KMS-11 (cell line): ENCODE data around the gene CNOT3.

Experiments used
- H2AFZ ChIP-seq: fragments of 200-600 bp; sonication (generic); 2 replicates; pipeline ENCODE4 v1.6.1; 2016; ENCODE audit warnings: antibody characterized with exemption, mixed run types, low read depth
- H3K27ac ChIP-seq: fragments of 200-600 bp; sonication (generic); 2 replicates; pipeline ENCODE4 v1.6.1; 2016; ENCODE audit warnings: mild to moderate bottlenecking, mixed run types
- H3K27me3 ChIP-seq: fragments of 200-600 bp; sonication (generic); 2 replicates; pipeline ENCODE4 v1.6.1; 2017; ENCODE audit warnings: mild to moderate bottlenecking, low read depth, mixed run types, moderate library complexity; ENCODE audit not compliant: insufficient read depth
- H3K36me3 ChIP-seq: fragments of 200-600 bp; sonication (generic); 2 replicates; pipeline ENCODE4 v1.6.1; 2017; ENCODE audit warnings: mild to moderate bottlenecking, mixed run types; ENCODE audit not compliant: insufficient read depth
- H3K4me1 ChIP-seq: fragments of 200-600 bp; sonication (generic); 2 replicates; pipeline ENCODE4 v1.6.1; 2016; ENCODE audit warnings: mild to moderate bottlenecking, low read depth, mixed run types; ENCODE audit not compliant: poor library complexity, severe bottlenecking
- H3K4me2 ChIP-seq: fragments of 200-600 bp; sonication (generic); 2 replicates; pipeline ENCODE4 v1.7.0; 2016; ENCODE audit warnings: mild to moderate bottlenecking, mixed run types
- H3K4me3 ChIP-seq: fragments of 200-600 bp; sonication (generic); IDR thresholded peaks from 2 replicates; pipeline ENCODE4 v1.6.1; 2017; ENCODE audit warnings: low read depth, low read length, mixed read lengths; ENCODE audit not compliant: insufficient read depth
- H3K79me2 ChIP-seq: fragments of 200-600 bp; sonication (generic); 2 replicates; pipeline ENCODE4 v1.6.1; 2016; ENCODE audit warnings: low read depth, mixed run types; ENCODE audit not compliant: insufficient read depth
- H3K9ac ChIP-seq: fragments of 200-600 bp; sonication (generic); 2 replicates; pipeline ENCODE4 v1.6.1; 2016; ENCODE audit warnings: mild to moderate bottlenecking, mixed run types
- H4K20me1 ChIP-seq: fragments of 200-600 bp; sonication (generic); 2 replicates; pipeline ENCODE4 v1.6.1; 2016; ENCODE audit warnings: mild to moderate bottlenecking, mixed run types; ENCODE audit not compliant: insufficient read depth
- TF ChIP-seq, protein P1 (sequence below): fragments of 200-600 bp; sonication (generic); conservative IDR thresholded peaks from 2 replicates; pipeline ENCODE4 v1.6.1; 2017; ENCODE audit warnings: low read depth, mild to moderate bottlenecking, antibody characterized with exemption, low read length, moderate library complexity, mixed read lengths

The CNOT3 gene

DNA sequence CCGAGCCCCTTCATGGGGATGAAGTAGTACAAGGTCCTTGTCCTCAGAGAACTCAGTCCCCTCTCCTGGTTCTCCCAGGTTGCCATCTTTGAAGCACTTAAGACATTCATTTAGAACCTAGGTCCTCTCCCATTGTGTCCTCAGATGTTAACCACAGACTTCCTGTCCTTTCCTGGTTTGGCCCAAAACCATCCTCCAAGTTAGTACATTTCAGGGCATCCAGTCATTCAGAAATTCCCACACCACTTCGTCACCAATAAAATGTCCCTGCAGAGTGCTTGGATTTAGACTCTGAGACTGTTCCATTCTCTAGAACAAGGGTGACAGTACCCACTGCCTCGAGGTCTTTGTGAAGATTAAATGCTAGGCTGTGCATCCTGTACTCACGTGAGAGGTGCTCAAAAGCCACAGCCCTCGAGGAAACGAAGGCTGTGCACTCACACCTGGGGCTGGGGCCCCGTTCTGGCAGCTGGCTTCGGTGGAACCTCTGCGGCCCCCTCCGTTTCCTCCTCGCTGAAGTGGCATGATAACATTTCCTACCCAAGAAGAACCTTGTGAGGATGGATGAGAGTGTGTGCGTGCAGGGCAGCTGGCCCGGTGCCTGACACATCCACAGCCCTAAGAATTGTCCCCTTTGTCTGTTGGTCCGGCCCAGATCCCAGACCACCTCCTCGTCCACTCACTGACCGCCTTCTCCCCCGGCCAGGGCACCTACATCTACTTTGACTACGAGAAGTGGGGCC lies 17.2 kb downstream of the CNOT3 start:
- H3K9ac ChIP-seq, result no peak overlapping the region
- TF ChIP-seq, protein P1, sequence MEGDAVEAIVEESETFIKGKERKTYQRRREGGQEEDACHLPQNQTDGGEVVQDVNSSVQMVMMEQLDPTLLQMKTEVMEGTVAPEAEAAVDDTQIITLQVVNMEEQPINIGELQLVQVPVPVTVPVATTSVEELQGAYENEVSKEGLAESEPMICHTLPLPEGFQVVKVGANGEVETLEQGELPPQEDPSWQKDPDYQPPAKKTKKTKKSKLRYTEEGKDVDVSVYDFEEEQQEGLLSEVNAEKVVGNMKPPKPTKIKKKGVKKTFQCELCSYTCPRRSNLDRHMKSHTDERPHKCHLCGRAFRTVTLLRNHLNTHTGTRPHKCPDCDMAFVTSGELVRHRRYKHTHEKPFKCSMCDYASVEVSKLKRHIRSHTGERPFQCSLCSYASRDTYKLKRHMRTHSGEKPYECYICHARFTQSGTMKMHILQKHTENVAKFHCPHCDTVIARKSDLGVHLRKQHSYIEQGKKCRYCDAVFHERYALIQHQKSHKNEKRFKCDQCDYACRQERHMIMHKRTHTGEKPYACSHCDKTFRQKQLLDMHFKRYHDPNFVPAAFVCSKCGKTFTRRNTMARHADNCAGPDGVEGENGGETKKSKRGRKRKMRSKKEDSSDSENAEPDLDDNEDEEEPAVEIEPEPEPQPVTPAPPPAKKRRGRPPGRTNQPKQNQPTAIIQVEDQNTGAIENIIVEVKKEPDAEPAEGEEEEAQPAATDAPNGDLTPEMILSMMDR, result no peak
- H3K4me1 ChIP-seq, result peaks cover 18% of the 10 kb centered on the region

DNA sequence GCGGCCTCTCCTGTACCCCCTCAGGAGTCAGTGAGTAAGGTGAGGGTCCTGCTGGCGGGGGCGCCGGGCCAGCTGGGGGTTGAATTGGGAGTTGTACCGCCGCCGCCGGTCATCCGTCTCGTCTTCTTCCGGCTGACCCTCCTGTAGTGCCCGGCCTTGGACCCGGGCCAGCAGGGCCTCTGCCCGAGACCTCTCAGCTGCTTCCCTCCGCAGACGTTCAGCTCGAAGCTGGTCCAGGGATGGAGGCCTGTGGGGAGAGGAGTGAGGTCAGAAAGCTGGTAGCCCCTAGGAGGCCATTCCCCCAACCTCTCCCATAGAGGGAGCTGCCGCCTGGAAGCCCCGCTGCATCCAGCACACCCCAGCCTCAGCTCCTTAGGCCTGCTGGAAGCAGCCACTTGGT lies 18.1 kb downstream of the CNOT3 start:
- H2AFZ ChIP-seq, result no peak overlapping the region
- H3K79me2 ChIP-seq, result peaks cover 13% of the 10 kb centered on the region; the same call in 1 of the 2 replicates
- H4K20me1 ChIP-seq, result no peaks in the 10 kb centered on the region
- no peak overlapping the region for H3K4me3 ChIP-seq
- peaks cover 19% of the 10 kb centered on the region for H3K4me1 ChIP-seq
- H3K27ac ChIP-seq, result no peak overlapping the region
- no peak overlapping the region for H3K9ac ChIP-seq
- TF ChIP-seq, protein P1, result no peak
- H3K27me3 ChIP-seq, result no peaks in the 10 kb centered on the region
- 0 out of 2 replicates have a peak, but pooled peaks cover 3% of the 10 kb centered on the region for H3K36me3 ChIP-seq
- no peak overlapping the region for H3K4me2 ChIP-seq

More for the DNA sequence above, 17.2 kb downstream of the CNOT3 start:
- no peaks in the 10 kb centered on the region for H4K20me1 ChIP-seq
- no peaks in the 10 kb centered on the region for H3K27me3 ChIP-seq
- H3K27ac ChIP-seq, result no peak overlapping the region
- 0 out of 2 replicates have a peak, but pooled peaks cover 3% of the 10 kb centered on the region for H3K36me3 ChIP-seq
- H3K4me3 ChIP-seq, result no peak overlapping the region
- no peak overlapping the region for H2AFZ ChIP-seq
- H3K79me2 ChIP-seq, result peaks cover 13% of the 10 kb centered on the region; the same call in 1 of the 2 replicates
- no peak overlapping the region for H3K4me2 ChIP-seq

DNA sequence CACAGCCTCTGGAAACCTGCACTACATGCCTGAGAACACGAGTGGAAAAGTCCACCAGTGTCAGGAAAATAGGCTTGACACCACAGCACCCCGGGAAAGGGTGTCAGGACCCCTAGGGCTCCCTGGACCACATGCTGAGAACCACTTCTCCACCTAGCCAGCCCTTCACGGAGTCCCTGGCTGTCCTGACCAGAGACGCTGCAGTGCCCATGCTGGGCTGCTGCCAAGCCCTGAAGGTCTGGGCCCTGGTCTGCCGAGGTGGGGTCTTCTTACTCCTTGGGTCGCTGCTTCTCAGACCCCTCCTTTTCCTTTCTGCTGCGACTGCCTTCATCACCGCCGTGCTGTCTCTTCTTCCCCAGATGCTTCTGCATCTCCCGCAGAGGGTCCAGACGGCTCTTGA lies 18.9 kb downstream of the CNOT3 start:
- TF ChIP-seq, protein P1, result no peak
- no peaks in the 10 kb centered on the region for H3K27me3 ChIP-seq
- peaks cover 13% of the 10 kb centered on the region; the same call in 1 of the 2 replicates for H3K79me2 ChIP-seq
- no peak overlapping the region for H3K27ac ChIP-seq
- H3K36me3 ChIP-seq, result 0 out of 2 replicates have a peak, but pooled peaks cover 3% of the 10 kb centered on the region
- no peak overlapping the region for H3K4me2 ChIP-seq
- H3K9ac ChIP-seq, result no peak overlapping the region
- H4K20me1 ChIP-seq, result no peaks in the 10 kb centered on the region
- no peak overlapping the region for H2AFZ ChIP-seq
- peaks cover 27% of the 10 kb centered on the region for H3K4me1 ChIP-seq
- no peak overlapping the region for H3K4me3 ChIP-seq

DNA sequence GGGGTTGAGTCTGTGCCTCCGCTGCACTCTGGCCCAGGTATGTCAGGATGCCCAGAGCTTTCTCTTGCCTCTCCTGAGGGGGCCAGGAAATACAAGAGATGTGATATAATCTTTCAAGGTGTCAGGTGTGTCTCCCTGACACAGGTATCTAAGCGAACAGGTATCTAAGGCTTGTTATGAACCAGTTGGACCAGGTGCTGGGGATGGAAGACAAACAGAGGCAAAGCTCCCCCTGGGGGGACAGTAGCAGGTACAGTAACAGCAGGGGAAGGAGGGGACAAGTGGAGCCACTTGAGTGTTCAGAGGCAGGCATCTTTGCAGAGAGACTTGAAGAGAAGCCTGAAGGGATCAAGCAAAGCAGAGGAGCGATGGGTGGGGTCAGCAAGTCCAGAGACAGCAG lies 19.4 kb downstream of the CNOT3 start:
- H3K79me2 ChIP-seq, result peaks cover 13% of the 10 kb centered on the region; the same call in 1 of the 2 replicates
- no peak overlapping the region for H3K9ac ChIP-seq
- H3K27me3 ChIP-seq, result no peaks in the 10 kb centered on the region
- H4K20me1 ChIP-seq, result no peaks in the 10 kb centered on the region
- no peak overlapping the region for H3K4me3 ChIP-seq
- peaks cover 31% of the 10 kb centered on the region for H3K4me1 ChIP-seq
- no peak overlapping the region for H3K27ac ChIP-seq
- H3K4me2 ChIP-seq, result no peak overlapping the region
- H3K36me3 ChIP-seq, result 0 out of 2 replicates have a peak, but pooled peaks cover 3% of the 10 kb centered on the region
- TF ChIP-seq, protein P1, result no peak
- no peak overlapping the region for H2AFZ ChIP-seq
